K562 (cell line): ENCODE data around the gene FAM83G. TPM values are rescaled to one million over a fixed set of nuclear protein-coding genes. Genes with fewer than 3 reads are reported as not detected.

Source experiments
- ATAC-seq: fragments of 200-7000 bp; cut with Tn5 transposase; 3 replicates; pipeline ENCODE4 v1.9.1; 2020; ENCODE audit warnings: moderate library complexity
- BruUV-seq: library from RNA; stranded (reverse); fragments of 400-500 nt; replicated peaks from 2 replicates; lab custom pipeline; 2021; lab: Mats Ljungman, UMichigan
- CTCF ChIA-PET: fragments of 300-600 bp; formaldehyde crosslinking; extraction: SDS; loops from one replicate; lab custom pipeline; 2021; ENCODE audit warnings: low intra/inter-chr PET ratio; lab: Yijun Ruan, JAX
- POLR2A ChIA-PET: fragments of 300-600, 350-650 bp; sonication (Branson Sonifier 250); formaldehyde crosslinking; extraction: SDS; loops from one replicate; lab custom pipeline; 2021; ENCODE audit warnings: antibody characterized with exemption, inconsistent platforms; lab: Yijun Ruan, JAX
- DNase-seq, 4 experiments: peaks; one replicate each; pipeline versions ENCODE4 v3.0.0 to v3.0.0-alpha.2; 2011 to 2018; ENCODE audit warnings: low spot score in 3 of 4, mixed read lengths in 3 of 4; ENCODE audit errors: extremely low read depth in 1 of 4
- FAIRE-seq: peaks from 2 replicates; lab custom pipeline; 2011; peaks lifted over from hg19 to GRCh38; lab: Jason Lieb, UNC
- H2AFZ ChIP-seq: 2 replicates; pipeline ENCODE4 v1.6.0; 2011; ENCODE audit warnings: low read depth, low read length, control low read depth, inconsistent platforms
- H3K27ac ChIP-seq: fragments of 200-600 bp; 3 replicates; pipeline ENCODE4 v1.8.0; 2011; ENCODE audit warnings: low read depth, mild to moderate bottlenecking, control low read depth, inconsistent platforms, low read length, moderate library complexity, mixed read lengths; ENCODE audit errors: extremely low read depth
- H3K27me3 ChIP-seq, 2 experiments: fragments of 300-600 bp in 1 of 2; 2 replicates in 1 of 2; 3 replicates in 1 of 2; pipeline versions ENCODE4 v1.6.0 to v1.8.0; 2011; ENCODE audit warnings: inconsistent platforms in 2 of 2, low read length in 2 of 2, mild to moderate bottlenecking in 1 of 2, mixed read lengths in 1 of 2, moderate library complexity in 1 of 2; ENCODE audit not compliant: control insufficient read depth in 2 of 2, insufficient read depth in 2 of 2
- H3K36me3 ChIP-seq: fragments of 300-600 bp; 3 replicates; pipeline ENCODE4 v1.8.0; 2011; ENCODE audit warnings: mild to moderate bottlenecking, low read length, inconsistent platforms; ENCODE audit not compliant: control insufficient read depth, insufficient read depth
- H3K4me1 ChIP-seq, 2 experiments: fragments of 200-600 bp in 1 of 2; replicated peaks in 1 of 2; 2 replicates in 1 of 2; 3 replicates in 1 of 2; pipeline versions ENCODE4 v1.5.1 to v1.8.0; 2011; ENCODE audit warnings: inconsistent platforms in 2 of 2, low read length in 2 of 2, mild to moderate bottlenecking in 1 of 2, mixed read lengths in 1 of 2, moderate library complexity in 1 of 2; ENCODE audit not compliant: control insufficient read depth in 2 of 2, insufficient read depth in 2 of 2
- H3K4me2 ChIP-seq: 2 replicates; pipeline ENCODE4 v1.6.1; 2011; ENCODE audit warnings: low read length, control low read depth, inconsistent platforms, mixed read lengths; ENCODE audit not compliant: insufficient read depth
- H3K4me3 ChIP-seq: fragments of 200-600 bp; sonication (generic), shearing (Covaris generic); 2 replicates; pipeline ENCODE4 v1.5.1; 2016; ENCODE audit warnings: control low read depth, inconsistent platforms
- H3K79me2 ChIP-seq: fragments of 200-600 bp; 3 replicates; pipeline ENCODE4 v1.8.0; 2011; ENCODE audit warnings: low read length, inconsistent platforms; ENCODE audit not compliant: control insufficient read depth, insufficient read depth
- H3K9ac ChIP-seq, 2 experiments: 2 replicates each; pipeline versions ENCODE4 v1.6.0 to v1.6.1; 2011; ENCODE audit warnings: low read depth in 2 of 2, low read length in 2 of 2, control low read depth in 1 of 2, inconsistent platforms in 1 of 2, mild to moderate bottlenecking in 1 of 2, mixed read lengths in 1 of 2; ENCODE audit not compliant: insufficient read depth in 1 of 2
- H3K9me1 ChIP-seq: one replicate; pipeline ENCODE4 v1.6.0; 2011; ENCODE audit warnings: inconsistent platforms, mild to moderate bottlenecking, low read length, moderate library complexity; ENCODE audit not compliant: control insufficient read depth, insufficient read depth
- H3K9me3 ChIP-seq: replicated peaks from 2 replicates; pipeline ENCODE4 v1.5.1; 2011; ENCODE audit warnings: low read depth, low read length, inconsistent platforms; ENCODE audit not compliant: control insufficient read depth, insufficient read depth
- H4K20me1 ChIP-seq: replicated peaks from 2 replicates; pipeline ENCODE4 v1.6.1; 2011; ENCODE audit warnings: low read length, inconsistent platforms, mixed read lengths; ENCODE audit not compliant: control insufficient read depth, insufficient read depth
- RBM14 ChIP-seq: fragments of 200-400 bp; formaldehyde crosslinking; IDR thresholded peaks from 2 replicates; pipeline ENCODE4 v1.6.1; 2018; ENCODE audit warnings: low read depth, mild to moderate bottlenecking, low read length, moderate library complexity, borderline replicate concordance; ENCODE audit not compliant: insufficient read depth
- STAT5B ChIP-seq: fragments of 250-450 bp; sonication (Bioruptor Pico); IDR thresholded peaks from 2 replicates; pipeline ENCODE4 v1.8.0; 2021; ENCODE audit warnings: mild to moderate bottlenecking, inconsistent platforms
- TFAM ChIP-seq: fragments of 250-450 bp; sonication (Bioruptor Pico); conservative IDR thresholded peaks from 2 replicates; pipeline ENCODE4 v1.5.0; 2021; ENCODE audit warnings: mild to moderate bottlenecking, moderate library complexity
- ZKSCAN3 ChIP-seq: fragments of 250-450 bp; sonication (Bioruptor Pico); IDR thresholded peaks from 2 replicates; pipeline ENCODE4 v1.4.0; 2020
- WGBS: fragments of 100-300 bp; shearing (Covaris generic); methylation state at CpG from one replicate; pipeline ENCODE4 v1.1.6; 2016; ENCODE audit warnings: low coverage, mixed read lengths; ENCODE audit not compliant: insufficient coverage; ENCODE audit errors: missing lambda C conversion rate; 5-methylcytosine and 5-hydroxymethylcytosine counted together
- in situ Hi-C: fragments of 300-500 bp; cut with MboI; formaldehyde crosslinking; loops from 4 replicates; pipeline ENCODE4 v1.15.0; 2018; ENCODE audit warnings: inconsistent platforms, mixed read lengths
- intact Hi-C: fragments of 100-400 bp; cut with micrococcal nuclease; formaldehyde crosslinking; loops from 2 replicates; pipeline ENCODE4 v1.14.2; 2022
- polyA plus RNA-seq, 8 experiments: library from polyadenylated mRNA; depleted of rRNA in 4 of 8; stranded (reverse) in 5 of 8; unstranded in 3 of 8; fragments of >200 nt; fragmentation: Nextera tagmentation in 2 of 8; fragmentation: Illumina TruSeq in 1 of 8; extraction: Ambion mirVana in 2 of 8; extraction: Trizol in 1 of 8; gene quantifications; 2 replicates each; pipeline versions ENCODE4 v1.2.1 to v1.2.3, GENCODE V29; 2011 to 2014; ENCODE audit warnings: inconsistent platforms in 1 of 8, missing spikeins in 1 of 8
- total RNA-seq, 7 experiments: library from RNA; depleted of rRNA in 6 of 7; stranded (reverse); fragments of >200 nt in 6 of 7; fragmentation: Illumina TruSeq in 2 of 7; extraction: Trizol in 2 of 7; gene quantifications; 2 replicates each; pipeline versions ENCODE4 v1.2.1 to v1.2.3, GENCODE V29; 2011 to 2021; ENCODE audit warnings: low replicate concordance in 1 of 7
- TF ChIP-seq, protein P1 (sequence below): fragments of 250-450 bp; sonication (Bioruptor Pico); IDR thresholded peaks from 2 replicates; pipeline ENCODE4 v1.5.0; 2020; ENCODE audit warnings: mild to moderate bottlenecking, borderline replicate concordance

Gene FAM83G
- total and polyA plus RNA-seq, 9 of the 15 experiments (the other 6 are each of a cell fraction or from before 2014, with no cell fraction given) = 0.04 to 10.3 (median 4.5) TPM; not detected in 1

DNA sequence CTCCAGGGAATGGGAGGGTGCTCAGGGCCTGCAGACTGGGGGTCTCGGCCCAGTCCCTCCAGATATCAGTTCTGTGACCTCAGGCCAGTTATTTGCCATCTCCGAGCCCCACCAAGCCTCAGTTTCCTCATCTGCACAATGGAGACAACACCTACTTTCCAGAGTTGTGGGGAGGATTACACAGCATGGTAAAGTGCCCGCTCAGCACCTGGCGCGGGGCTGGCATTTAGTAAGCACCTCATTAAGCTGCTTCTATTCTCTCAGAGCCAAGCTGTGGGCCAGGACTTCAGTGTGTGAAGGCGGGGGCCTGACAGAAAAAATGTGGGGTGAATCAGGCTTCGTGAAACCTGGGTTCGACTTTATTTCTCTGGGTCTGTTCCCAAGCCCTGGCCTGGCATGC is 5.2 kb downstream of the FAM83G start:
- FAIRE-seq = no peak
- ChIA-PET CTCF (no interaction called here), POLR2A (interaction anchor here (0.9 kb wide), 1 partner anchor 14 kb away, joined by 3 read pairs; no protein-coding TSS in a partner anchor)
- Histone ChIP-seq H3K27ac (no peak overlapping the region), H3K79me2 (peaks cover 13% of the 10 kb centered on the region; the same call in 2 of the 3 replicates), H3K9ac (no peak overlapping the region; a peak in 1 of 4 replicates), H3K36me3 (peaks cover 29% of the 10 kb centered on the region; the same call in 2 of the 3 replicates), H3K4me2 (no peak overlapping the region), H3K4me1 (peaks cover 32 to 55% of the 10 kb centered on the region in 2 experiments), H2AFZ (no peak overlapping the region), H3K9me3 (no peaks in the 10 kb centered on the region), H3K4me3 (no peak overlapping the region), H4K20me1 (peaks cover 28% of the 10 kb centered on the region), H3K27me3 (no peaks in the 10 kb centered on the region), H3K9me1 (peaks cover 3% of the 10 kb centered on the region)
- intact Hi-C loops (no loop called here), in situ Hi-C loops (no loop called here)
- TF ChIP-seq TFAM (no peak), STAT5B (no peak), ZKSCAN3 (CRISPR knock-in tag) (no peak), RBM14 (no peak)
- TF ChIP-seq, protein P1, sequence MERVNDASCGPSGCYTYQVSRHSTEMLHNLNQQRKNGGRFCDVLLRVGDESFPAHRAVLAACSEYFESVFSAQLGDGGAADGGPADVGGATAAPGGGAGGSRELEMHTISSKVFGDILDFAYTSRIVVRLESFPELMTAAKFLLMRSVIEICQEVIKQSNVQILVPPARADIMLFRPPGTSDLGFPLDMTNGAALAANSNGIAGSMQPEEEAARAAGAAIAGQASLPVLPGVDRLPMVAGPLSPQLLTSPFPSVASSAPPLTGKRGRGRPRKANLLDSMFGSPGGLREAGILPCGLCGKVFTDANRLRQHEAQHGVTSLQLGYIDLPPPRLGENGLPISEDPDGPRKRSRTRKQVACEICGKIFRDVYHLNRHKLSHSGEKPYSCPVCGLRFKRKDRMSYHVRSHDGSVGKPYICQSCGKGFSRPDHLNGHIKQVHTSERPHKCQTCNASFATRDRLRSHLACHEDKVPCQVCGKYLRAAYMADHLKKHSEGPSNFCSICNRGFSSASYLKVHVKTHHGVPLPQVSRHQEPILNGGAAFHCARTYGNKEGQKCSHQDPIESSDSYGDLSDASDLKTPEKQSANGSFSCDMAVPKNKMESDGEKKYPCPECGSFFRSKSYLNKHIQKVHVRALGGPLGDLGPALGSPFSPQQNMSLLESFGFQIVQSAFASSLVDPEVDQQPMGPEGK = no peak
- no TSS peak for BruUV-seq
- no peak for ATAC-seq
- 95% methylated on average over 7 of the region's 8 CpGs for WGBS
- no peak for DNase-seq
